ENCODE results near the gene TIAM2.

The TIAM2 gene

GRCh38 chr6:155275808-155276480, 280.8 kb downstream of the TIAM2 start:
- Histone ChIP-seq H3K4me2 (ENCODE audit: low read length) (no peak overlapping the region), H3K4me1 (ENCODE audit: control insufficient read depth, insufficient read depth, low read length) (peaks cover 32% of the 10 kb centered on the region), H3K9me3 (replicated peaks; ENCODE audit: low read length) (no peaks in the 10 kb centered on the region), H3K4me3 (ENCODE audit: low read length) (no peak overlapping the region), H3K36me3 (ENCODE audit: insufficient read depth, low read length) (no peaks in the 10 kb centered on the region), H3K9ac (ENCODE audit: low read depth, low read length) (no peak overlapping the region), H3K27me3 (ENCODE audit: control insufficient read depth, insufficient read depth, low read length) (no peaks in the 10 kb centered on the region)

- Histone ChIP-seq H3K4me3 (ENCODE audit: low read length) (no peak overlapping the region), H3K36me3 (ENCODE audit: insufficient read depth, low read length) (no peaks in the 10 kb centered on the region), H3K9ac (ENCODE audit: low read depth, low read length) (no peak overlapping the region), H3K9me3 (replicated peaks; ENCODE audit: low read length) (no peaks in the 10 kb centered on the region), H3K4me1 (ENCODE audit: control insufficient read depth, insufficient read depth, low read length) (peaks cover 32% of the 10 kb centered on the region), H3K4me2 (ENCODE audit: low read length) (no peak overlapping the region), H3K27me3 (ENCODE audit: control insufficient read depth, insufficient read depth, low read length) (no peaks in the 10 kb centered on the region)
Measured at GRCh38 chr6:155276638-155277037, 281.5 kb downstream of the TIAM2 start.

DNA sequence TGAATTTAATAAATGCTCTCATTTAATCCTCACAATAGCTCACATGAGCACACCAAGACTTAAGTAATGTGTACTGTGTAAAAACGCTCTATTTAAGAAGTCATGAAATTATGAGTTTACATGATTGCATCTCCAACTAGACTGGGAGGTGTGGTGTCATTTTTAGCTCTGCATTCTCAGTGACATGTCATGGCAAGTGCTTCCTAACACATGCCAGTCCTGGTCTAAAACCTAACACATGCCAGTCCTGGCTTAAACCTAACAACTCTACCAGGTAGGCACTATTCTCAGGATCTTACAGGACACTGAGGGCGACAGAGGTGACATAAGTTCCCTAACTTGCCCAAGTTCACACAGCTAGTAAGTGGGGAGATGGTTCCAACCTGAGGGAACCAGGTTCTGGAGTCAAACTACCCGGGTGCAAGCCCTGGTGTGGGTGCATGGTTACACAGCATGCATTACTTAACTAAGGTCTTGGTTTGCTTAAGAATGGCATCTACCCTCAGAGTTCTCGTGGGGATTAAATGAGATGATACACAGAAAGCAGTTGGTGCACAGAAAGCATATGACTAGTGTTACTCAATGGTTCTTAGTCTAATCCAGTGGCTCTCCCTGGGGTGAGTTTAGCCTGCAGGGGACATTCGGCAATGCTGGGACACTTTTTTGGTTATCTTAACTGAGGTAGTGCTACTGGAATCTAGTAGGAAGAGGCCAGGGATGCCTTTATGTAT, 283.4 kb downstream of the TIAM2 start:
- H3K4me2 ChIP-seq (ENCODE audit: low read length), result no peak overlapping the region
- H3K36me3 ChIP-seq (ENCODE audit: insufficient read depth, low read length), result peaks cover 10% of the 10 kb centered on the region
- no peaks in the 10 kb centered on the region for H3K27me3 ChIP-seq (ENCODE audit: control insufficient read depth, insufficient read depth, low read length)
- no peaks in the 10 kb centered on the region for H3K9me3 ChIP-seq (replicated peaks; ENCODE audit: low read length)
- no peak overlapping the region for H3K9ac ChIP-seq (ENCODE audit: low read depth, low read length)
- peaks cover 18% of the 10 kb centered on the region for H3K4me1 ChIP-seq (ENCODE audit: control insufficient read depth, insufficient read depth, low read length)
- H3K4me3 ChIP-seq (ENCODE audit: low read length), result no peak overlapping the region

DNA sequence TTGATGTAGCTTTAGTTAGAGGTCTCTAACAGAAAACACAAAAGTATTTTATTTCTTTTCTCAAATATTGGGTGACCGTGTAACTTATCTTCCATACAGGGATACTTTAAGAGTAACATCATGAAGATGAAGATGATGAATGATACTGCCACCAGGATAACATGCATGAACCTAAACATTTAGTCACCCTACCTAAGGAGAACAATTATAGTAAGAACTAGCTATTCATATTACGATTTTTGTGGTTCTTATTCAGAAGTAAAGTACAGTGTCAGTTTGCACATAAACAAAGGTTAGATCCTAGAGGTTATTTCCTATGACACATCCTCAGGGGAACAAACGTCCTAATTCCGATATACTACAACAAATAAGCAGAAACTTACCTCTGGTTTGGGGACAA, 289.7 kb downstream of the TIAM2 start:
- H3K27me3 ChIP-seq (ENCODE audit: control insufficient read depth, insufficient read depth, low read length), result no peaks in the 10 kb centered on the region
- H3K36me3 ChIP-seq (ENCODE audit: insufficient read depth, low read length), result peaks cover 28% of the 10 kb centered on the region
- H3K9me3 ChIP-seq (replicated peaks; ENCODE audit: low read length), result no peaks in the 10 kb centered on the region
- no peaks in the 10 kb centered on the region for H3K4me1 ChIP-seq (ENCODE audit: control insufficient read depth, insufficient read depth, low read length)
- no peak overlapping the region for H3K4me2 ChIP-seq (ENCODE audit: low read length)
- no peak overlapping the region for H3K9ac ChIP-seq (ENCODE audit: low read depth, low read length)
- no peak overlapping the region for H3K4me3 ChIP-seq (ENCODE audit: low read length)

GRCh38 chr6:155287762-155288161, 292.6 kb downstream of the TIAM2 start:
- Histone ChIP-seq H3K4me1 (ENCODE audit: control insufficient read depth, insufficient read depth, low read length) (no peaks in the 10 kb centered on the region), H3K9ac (ENCODE audit: low read depth, low read length) (no peak overlapping the region), H3K4me2 (ENCODE audit: low read length) (no peak overlapping the region), H3K9me3 (replicated peaks; ENCODE audit: low read length) (no peaks in the 10 kb centered on the region), H3K4me3 (ENCODE audit: low read length) (no peak overlapping the region), H3K36me3 (ENCODE audit: insufficient read depth, low read length) (peaks cover 30% of the 10 kb centered on the region), H3K27me3 (ENCODE audit: control insufficient read depth, insufficient read depth, low read length) (no peaks in the 10 kb centered on the region)

GRCh38 chr6:155290491-155290890, 295.4 kb downstream of the TIAM2 start:
- Histone ChIP-seq H3K27me3 (ENCODE audit: control insufficient read depth, insufficient read depth, low read length) (no peaks in the 10 kb centered on the region), H3K36me3 (ENCODE audit: insufficient read depth, low read length) (peaks cover 12% of the 10 kb centered on the region), H3K4me1 (ENCODE audit: control insufficient read depth, insufficient read depth, low read length) (no peaks in the 10 kb centered on the region), H3K9me3 (replicated peaks; ENCODE audit: low read length) (no peaks in the 10 kb centered on the region), H3K4me2 (ENCODE audit: low read length) (no peak overlapping the region), H3K4me3 (ENCODE audit: low read length) (no peak overlapping the region), H3K9ac (ENCODE audit: low read depth, low read length) (no peak overlapping the region)

DNA sequence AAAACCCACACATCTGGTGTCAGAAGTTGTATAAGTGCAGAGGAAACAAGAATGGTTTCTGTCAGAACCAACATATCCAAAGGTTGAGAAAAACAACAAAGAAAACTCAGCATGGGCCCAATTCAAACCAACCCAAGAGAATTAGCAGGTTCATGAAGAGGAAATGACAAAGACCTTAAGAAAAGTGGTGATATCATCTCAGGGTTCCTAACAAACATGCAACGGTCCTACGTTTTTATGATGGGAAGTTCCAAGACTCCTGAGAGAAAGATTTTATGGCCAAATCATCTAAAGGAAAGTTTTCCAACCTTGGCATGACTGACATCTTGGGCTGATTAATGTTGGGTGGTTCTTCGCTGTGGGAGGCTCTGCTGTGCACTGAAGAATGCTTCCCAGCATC, 296.2 kb downstream of the TIAM2 start:
- peaks cover 12% of the 10 kb centered on the region for H3K36me3 ChIP-seq (ENCODE audit: insufficient read depth, low read length)
- H3K4me1 ChIP-seq (ENCODE audit: control insufficient read depth, insufficient read depth, low read length), result no peaks in the 10 kb centered on the region
- H3K9me3 ChIP-seq (replicated peaks; ENCODE audit: low read length), result no peaks in the 10 kb centered on the region
- H3K4me3 ChIP-seq (ENCODE audit: low read length), result no peak overlapping the region
- no peak overlapping the region for H3K9ac ChIP-seq (ENCODE audit: low read depth, low read length)
- H3K4me2 ChIP-seq (ENCODE audit: low read length), result no peak overlapping the region
- no peaks in the 10 kb centered on the region for H3K27me3 ChIP-seq (ENCODE audit: control insufficient read depth, insufficient read depth, low read length)

DNA sequence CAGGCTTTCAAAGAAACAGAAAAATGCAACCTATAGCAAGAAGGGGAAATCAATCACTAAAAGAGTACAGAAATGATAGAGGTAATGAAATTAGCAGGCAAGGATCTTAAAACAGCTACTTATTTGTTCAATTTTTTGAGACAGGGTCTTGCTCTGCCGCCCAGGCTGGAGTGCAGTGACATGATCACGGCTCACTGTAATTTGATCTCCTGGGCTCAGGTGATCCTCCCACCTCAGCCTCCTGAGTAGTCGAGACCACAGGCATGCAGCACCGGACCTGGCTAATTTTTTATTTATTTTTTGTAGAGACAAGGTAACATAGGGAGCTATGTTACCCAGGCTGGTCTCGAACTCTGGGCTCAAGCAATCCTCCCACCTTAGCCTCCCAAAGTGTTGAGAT, 297.6 kb downstream of the TIAM2 start:
- no peak overlapping the region for H3K4me2 ChIP-seq (ENCODE audit: low read length)
- no peak overlapping the region for H3K4me3 ChIP-seq (ENCODE audit: low read length)
- no peaks in the 10 kb centered on the region for H3K9me3 ChIP-seq (replicated peaks; ENCODE audit: low read length)
- H3K27me3 ChIP-seq (ENCODE audit: control insufficient read depth, insufficient read depth, low read length), result no peaks in the 10 kb centered on the region
- H3K4me1 ChIP-seq (ENCODE audit: control insufficient read depth, insufficient read depth, low read length), result no peaks in the 10 kb centered on the region
- peaks cover 18% of the 10 kb centered on the region for H3K36me3 ChIP-seq (ENCODE audit: insufficient read depth, low read length)
- no peak overlapping the region for H3K9ac ChIP-seq (ENCODE audit: low read depth, low read length)

- H3K36me3 ChIP-seq (ENCODE audit: insufficient read depth, low read length), result peaks cover 9% of the 10 kb centered on the region
- no peak overlapping the region for H3K9ac ChIP-seq (ENCODE audit: low read depth, low read length)
- no peaks in the 10 kb centered on the region for H3K4me1 ChIP-seq (ENCODE audit: control insufficient read depth, insufficient read depth, low read length)
- H3K27me3 ChIP-seq (ENCODE audit: control insufficient read depth, insufficient read depth, low read length), result no peaks in the 10 kb centered on the region
- H3K9me3 ChIP-seq (replicated peaks; ENCODE audit: low read length), result no peaks in the 10 kb centered on the region
- H3K4me3 ChIP-seq (ENCODE audit: low read length), result no peak overlapping the region
- H3K4me2 ChIP-seq (ENCODE audit: low read length), result no peak overlapping the region
Measured at GRCh38 chr6:155297669-155298068, 302.6 kb downstream of the TIAM2 start.

DNA sequence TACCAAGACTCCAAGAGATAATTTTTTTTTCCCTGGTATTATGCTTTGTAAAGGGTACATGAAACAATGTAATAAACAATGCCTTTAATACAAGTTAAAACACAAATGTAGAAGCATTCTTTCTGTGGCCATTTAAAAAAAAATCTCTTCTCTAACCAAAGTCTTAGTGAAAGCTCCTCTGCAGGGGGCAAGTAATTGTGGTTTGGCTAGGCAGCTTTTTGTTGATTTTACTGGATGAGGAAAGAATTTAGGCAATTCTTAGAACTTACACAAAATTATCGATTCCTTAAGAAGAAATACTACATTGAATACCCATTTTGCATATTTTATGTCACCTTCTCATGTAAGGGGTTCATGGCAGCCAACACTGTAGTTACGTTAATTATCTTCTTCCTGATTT, 306.8 kb downstream of the TIAM2 start:
- H3K4me3 ChIP-seq (ENCODE audit: low read length), result no peak overlapping the region
- no peak overlapping the region for H3K9ac ChIP-seq (ENCODE audit: low read depth, low read length)
- peaks cover 17% of the 10 kb centered on the region for H3K36me3 ChIP-seq (ENCODE audit: insufficient read depth, low read length)
- no peaks in the 10 kb centered on the region for H3K27me3 ChIP-seq (ENCODE audit: control insufficient read depth, insufficient read depth, low read length)
- no peak overlapping the region for H3K4me2 ChIP-seq (ENCODE audit: low read length)
- no peaks in the 10 kb centered on the region for H3K9me3 ChIP-seq (replicated peaks; ENCODE audit: low read length)
- H3K4me1 ChIP-seq (ENCODE audit: control insufficient read depth, insufficient read depth, low read length), result no peaks in the 10 kb centered on the region

GRCh38 chr6:155303361-155303870, 308.3 kb downstream of the TIAM2 start:
- Histone ChIP-seq H3K9ac (ENCODE audit: low read depth, low read length) (no peak overlapping the region), H3K4me3 (ENCODE audit: low read length) (no peak overlapping the region), H3K4me2 (ENCODE audit: low read length) (no peak overlapping the region), H3K36me3 (ENCODE audit: insufficient read depth, low read length) (peaks cover 21% of the 10 kb centered on the region), H3K9me3 (replicated peaks; ENCODE audit: low read length) (no peaks in the 10 kb centered on the region), H3K27me3 (ENCODE audit: control insufficient read depth, insufficient read depth, low read length) (no peaks in the 10 kb centered on the region), H3K4me1 (ENCODE audit: control insufficient read depth, insufficient read depth, low read length) (no peaks in the 10 kb centered on the region)

- Histone ChIP-seq H3K4me1 (ENCODE audit: control insufficient read depth, insufficient read depth, low read length) (peaks cover 15% of the 10 kb centered on the region), H3K27me3 (ENCODE audit: control insufficient read depth, insufficient read depth, low read length) (no peaks in the 10 kb centered on the region), H3K4me2 (ENCODE audit: low read length) (no peak overlapping the region), H3K4me3 (ENCODE audit: low read length) (no peak overlapping the region), H3K9me3 (replicated peaks; ENCODE audit: low read length) (no peaks in the 10 kb centered on the region), H3K36me3 (ENCODE audit: insufficient read depth, low read length) (peaks cover 32% of the 10 kb centered on the region), H3K9ac (ENCODE audit: low read depth, low read length) (no peak overlapping the region)
Measured at GRCh38 chr6:155306958-155307357, 311.8 kb downstream of the TIAM2 start.
